GM21576 (cell line): ENCODE results near the gene GJC1.

Source experiments
- ATAC-seq: cut with Tn5 transposase; IDR thresholded peaks from one replicate; pipeline ENCODE4 v1.9.1; 2021; ENCODE audit warnings: mild to moderate bottlenecking, moderate library complexity; ENCODE audit not compliant: unreplicated experiment

GJC1 gene

GRCh38 chr17:44829523-44830358, at the start of gene GJC1:
TSS of gene GJC1 (minus strand) at chr17:44830287. CDS start at chr17:44805817, 24,470 bp downstream.
- no peak for ATAC-seq

GRCh38 chr17:44879376-44879775, 49.3 kb upstream of the GJC1 start:
- no peak for ATAC-seq

GRCh38 chr17:44878627-44879221, 48.6 kb upstream of the GJC1 start:
- no peak for ATAC-seq

GRCh38 chr17:44877121-44877520, 47.0 kb upstream of the GJC1 start:
- ATAC-seq = no peak

- ATAC-seq = no peak
Observed at GRCh38 chr17:44875761-44876160, 45.7 kb upstream of the GJC1 start.

GRCh38 chr17:44872131-44872768, 42.2 kb upstream of the GJC1 start:
- ATAC-seq = no peak

GRCh38 chr17:44871556-44871955, 41.5 kb upstream of the GJC1 start:
- ATAC-seq = no peak

- ATAC-seq = no peak
Observed at GRCh38 chr17:44867841-44868240, 37.8 kb upstream of the GJC1 start.

- ATAC-seq = no peak
Observed at GRCh38 chr17:44865931-44866330, 35.8 kb upstream of the GJC1 start.

GRCh38 chr17:44865231-44865660, 35.2 kb upstream of the GJC1 start:
- ATAC-seq = no peak

GRCh38 chr17:44864831-44865230, 34.7 kb upstream of the GJC1 start:
- no peak for ATAC-seq

- ATAC-seq = no peak
Observed at GRCh38 chr17:44863061-44863918, 33.2 kb upstream of the GJC1 start.

GRCh38 chr17:44862278-44862914, 32.3 kb upstream of the GJC1 start:
- no peak for ATAC-seq

GRCh38 chr17:44859701-44860100, 29.6 kb upstream of the GJC1 start:
- no peak for ATAC-seq

- no peak for ATAC-seq
Observed at GRCh38 chr17:44854192-44854591, 24.1 kb upstream of the GJC1 start.

- ATAC-seq = no peak
Observed at GRCh38 chr17:44850612-44851011, 20.5 kb upstream of the GJC1 start.

- ATAC-seq = no peak
Observed at GRCh38 chr17:44850025-44850424, 19.9 kb upstream of the GJC1 start.

- no peak for ATAC-seq
Observed at GRCh38 chr17:44848961-44849489, 18.9 kb upstream of the GJC1 start.

GRCh38 chr17:44848257-44848795, 18.2 kb upstream of the GJC1 start:
- ATAC-seq = no peak

- ATAC-seq = no peak
Observed at GRCh38 chr17:44847586-44847985, 17.5 kb upstream of the GJC1 start, which contains the start of gene HIGD1B. TSS of gene HIGD1B (plus strand) at chr17:44847883. CDS start at chr17:44848153, 270 bp downstream.
